ENCODE measurements around the gene GLRX.
"Not testable (repeated sequence)": the region's sequence is repeated elsewhere in the genome, so short reads cannot be mapped to it uniquely, and the experiment has no call there.

Gene GLRX

DNA sequence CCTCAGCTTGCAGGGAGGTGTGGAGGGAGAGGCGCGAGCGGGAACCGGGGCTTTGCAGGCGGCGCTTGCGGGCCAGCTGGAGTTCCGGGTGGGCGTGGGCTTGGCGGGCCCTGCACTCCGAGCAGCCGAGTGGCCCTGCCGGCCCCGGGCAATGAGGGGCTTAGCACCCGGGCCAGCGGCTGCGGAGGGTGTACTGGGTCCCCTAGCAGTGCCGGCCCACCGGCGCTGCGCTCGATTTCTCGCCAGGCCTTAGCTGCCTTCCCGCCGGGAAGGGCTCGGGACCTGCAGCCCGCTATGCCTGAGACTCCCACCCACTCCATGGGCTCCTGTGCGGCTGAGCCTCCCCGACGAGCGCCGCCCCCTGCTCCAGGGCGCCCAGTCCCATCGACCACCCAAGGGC lies 28.6 kb upstream of the GLRX start:
- DNase-seq, result not testable (repeated sequence)

DNA sequence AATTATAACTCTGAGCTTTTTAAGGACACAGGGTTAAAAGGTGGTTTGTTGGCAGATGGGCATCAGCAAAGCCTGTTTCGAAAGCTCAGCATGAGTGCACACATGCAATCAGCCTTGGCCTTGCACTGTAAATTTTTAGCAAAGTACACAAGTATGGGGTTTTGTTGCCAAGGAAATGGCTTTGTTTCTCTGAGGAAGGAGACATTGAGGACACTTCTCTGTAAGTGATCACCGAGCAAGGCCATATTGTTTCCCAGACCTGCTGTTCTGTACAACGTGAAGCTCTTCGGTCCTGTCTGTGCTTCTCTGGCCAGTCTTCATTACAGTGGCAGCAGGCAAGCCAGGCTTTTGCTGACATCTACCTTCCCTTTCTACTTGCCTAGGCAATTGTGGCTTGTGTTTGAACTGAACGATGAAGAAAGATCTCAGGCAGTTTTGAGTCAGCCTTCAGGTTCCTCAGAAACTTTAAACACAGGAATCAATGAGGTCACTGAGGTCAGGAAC lies 27.9 kb upstream of the GLRX start:
- DNase-seq, result no peak

DNA sequence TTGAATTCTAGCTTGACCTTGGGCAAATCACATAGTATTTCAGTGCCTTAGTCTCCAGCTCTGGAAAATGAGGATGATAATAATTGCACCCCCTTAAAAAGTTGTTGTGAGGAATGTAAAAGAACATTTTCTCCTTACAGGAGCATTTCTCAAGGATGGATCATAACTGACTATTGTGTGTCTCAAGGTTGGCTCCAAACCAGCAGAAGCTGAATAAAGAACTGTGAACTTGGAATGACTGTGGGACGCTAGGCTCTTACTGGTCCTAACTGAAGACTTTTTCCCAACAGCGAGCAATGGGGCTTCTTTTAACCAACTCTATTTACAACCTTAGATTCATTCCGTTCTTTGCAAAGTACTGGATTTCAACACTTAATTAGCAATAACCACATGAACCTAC lies 26.2 kb upstream of the GLRX start:
- DNase-seq, result no peak

DNA sequence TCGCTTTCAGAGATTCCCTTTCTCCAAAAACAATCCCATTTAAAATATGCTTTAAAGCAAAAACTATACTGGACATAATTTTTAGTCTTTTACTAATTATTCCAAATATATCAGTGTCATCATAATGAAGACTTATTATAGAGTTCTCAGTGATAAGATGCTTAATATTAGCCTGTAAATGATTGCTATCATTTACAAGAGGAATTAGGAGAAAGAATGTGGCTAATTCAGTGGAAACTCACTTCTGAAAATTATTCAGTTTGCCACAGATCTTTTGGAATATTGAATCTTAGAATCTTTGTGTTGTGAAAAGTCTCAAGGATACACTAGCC lies 24.7 kb upstream of the GLRX start:
- no peak for DNase-seq

DNA sequence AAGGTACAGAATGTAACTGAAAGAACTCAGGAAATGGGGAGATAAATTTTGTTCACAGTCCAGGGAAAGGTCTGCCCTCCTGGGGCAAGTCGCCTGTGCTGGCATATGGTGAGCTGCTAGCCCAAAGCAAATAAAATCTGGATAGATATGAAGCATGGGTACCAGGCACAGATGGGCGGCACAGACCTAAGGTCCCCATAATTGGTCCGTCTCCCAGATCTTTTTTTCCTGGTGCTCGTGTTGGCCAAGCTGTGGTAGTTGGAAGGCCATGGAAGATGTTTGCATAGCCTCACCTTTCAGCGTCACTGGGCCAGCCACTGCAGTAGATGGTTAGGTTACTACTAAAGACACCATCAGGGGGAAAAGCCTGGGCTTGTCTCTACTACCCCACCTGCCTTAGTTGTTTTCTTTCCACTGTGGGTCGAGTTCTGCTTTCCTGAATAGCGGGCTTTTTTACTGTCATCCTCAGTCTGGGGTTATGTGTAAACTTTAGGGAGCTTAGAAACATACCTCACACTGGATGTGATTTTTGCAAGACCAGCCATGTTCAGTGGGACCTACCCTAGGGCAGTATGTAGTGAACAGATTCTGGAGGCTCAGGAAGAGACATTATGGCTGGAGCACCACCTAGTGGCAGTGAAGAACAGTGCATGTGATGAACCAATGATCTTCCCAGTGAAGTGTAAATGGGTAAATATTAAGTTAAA lies 24.2 kb upstream of the GLRX start:
- peak; percentile 60 to 63 for DNase-seq

DNA sequence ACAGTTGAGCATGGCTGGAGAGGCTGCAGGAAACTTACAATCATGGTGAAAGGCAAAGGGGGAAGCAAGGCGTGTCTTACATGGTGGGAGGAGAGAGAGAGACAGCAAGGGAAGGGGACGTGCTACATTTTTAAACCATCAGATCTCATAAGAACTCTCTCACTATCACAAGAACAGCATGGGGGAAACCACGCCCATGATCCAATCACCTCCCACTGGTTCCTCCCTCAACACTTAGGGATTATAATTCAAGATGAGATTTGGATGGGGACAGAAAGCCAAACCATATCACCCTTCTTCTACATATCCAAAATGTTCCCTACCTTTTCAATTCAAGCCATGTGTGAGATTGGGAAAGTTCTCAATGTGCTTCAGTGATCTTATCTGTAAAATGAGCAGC lies 22.9 kb upstream of the GLRX start:
- DNase-seq, result no peak

DNA sequence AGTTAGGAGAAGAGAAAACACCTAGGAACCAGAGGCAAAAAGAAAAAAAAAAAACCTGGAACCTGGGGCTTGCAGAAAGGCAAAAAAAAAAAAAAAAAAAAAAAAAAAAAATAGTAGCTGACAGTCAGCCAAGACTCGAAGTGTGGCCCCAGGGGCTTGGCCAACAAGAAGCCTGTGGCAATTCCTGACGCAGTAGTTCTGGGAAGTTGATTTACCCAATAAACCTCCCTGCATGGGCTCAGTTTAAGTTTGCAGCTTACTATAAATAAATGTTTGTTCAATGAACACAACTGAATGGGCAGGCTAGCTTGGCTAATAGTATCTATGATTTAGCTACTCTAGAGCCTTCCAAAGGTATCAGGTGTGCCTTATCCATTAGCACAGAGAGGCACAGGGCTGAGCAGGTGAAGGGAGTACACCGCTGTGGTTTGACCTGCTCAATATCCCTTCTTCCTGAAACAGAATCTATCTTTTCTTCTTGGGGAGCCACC lies 21.3 kb upstream of the GLRX start:
- DNase-seq, result no peak

DNA sequence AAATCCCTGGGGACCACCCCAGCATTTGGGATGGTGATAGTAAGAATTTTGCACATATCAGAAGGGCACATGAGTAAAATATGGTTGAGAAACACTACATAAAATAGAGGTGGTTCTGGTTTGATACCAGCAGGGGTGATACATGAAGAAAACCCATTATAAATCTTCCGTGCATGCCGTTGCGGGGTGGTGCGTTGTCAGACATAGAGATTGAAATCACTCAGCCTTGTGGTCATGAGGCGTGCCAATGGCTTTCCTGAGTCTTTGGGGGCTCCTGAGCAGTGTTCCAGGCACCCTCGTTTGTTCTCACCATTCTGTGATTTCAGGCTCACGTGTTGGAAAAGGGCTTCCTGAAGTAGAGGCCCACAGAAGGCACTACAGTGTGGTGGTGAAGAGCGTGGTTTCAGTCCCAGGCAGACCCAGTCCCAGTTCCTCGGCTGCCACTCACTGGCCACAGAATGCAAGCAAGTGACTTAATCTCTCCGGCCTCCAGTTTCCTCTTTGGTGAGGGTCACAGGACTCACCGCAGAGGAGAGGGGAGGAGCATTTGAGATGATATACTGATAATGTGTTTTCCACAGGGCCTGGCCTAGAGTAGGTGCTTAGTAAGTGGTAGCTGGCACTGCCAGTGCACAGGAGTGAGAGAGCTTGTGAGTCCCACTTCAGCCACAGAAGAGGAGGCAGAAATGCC lies 20.5 kb upstream of the GLRX start:
- DNase-seq, result peak; percentile 34 to 47

DNA sequence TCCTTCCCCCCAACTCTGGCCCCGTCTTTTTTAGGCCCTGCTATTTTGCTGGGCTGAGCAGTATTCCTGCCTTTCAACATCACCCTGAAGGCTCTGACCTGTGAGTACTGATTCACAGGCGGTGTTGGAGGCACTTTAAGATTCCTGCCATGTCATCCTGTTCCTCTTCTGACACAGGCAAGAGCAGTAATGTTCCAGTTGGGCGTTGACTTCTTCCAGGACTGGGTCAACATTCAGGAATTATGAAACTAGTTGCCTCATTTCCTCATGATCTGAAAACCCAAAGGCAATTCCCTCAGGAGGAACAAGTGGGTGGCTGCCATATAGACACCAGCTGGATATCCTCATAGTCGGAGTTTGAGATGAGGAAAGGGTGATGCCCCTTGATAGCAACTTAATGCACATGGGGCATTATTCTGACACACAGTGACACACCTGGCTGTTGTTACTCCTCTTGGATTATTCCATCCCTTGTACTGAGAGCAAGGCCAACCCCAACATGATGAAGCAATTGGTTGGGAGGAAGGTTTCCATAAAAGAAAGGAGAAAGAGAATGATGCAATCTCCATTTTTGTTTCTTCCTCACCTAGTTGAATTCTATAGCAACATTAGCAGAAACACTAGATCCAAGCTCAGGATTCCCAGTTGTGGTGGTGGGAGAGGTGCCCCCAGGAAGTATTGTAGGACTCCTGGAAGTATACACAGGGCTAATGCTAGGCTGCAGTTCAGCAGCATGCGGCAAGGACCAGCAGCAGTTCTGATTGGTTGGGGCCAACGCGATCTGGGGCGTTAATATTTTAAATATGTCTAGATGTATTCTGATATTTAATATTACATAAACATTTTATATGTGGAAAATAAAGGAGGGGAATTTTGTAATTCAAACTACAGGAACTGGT lies 19.6 kb upstream of the GLRX start:
- DNase-seq, result no peak

DNA sequence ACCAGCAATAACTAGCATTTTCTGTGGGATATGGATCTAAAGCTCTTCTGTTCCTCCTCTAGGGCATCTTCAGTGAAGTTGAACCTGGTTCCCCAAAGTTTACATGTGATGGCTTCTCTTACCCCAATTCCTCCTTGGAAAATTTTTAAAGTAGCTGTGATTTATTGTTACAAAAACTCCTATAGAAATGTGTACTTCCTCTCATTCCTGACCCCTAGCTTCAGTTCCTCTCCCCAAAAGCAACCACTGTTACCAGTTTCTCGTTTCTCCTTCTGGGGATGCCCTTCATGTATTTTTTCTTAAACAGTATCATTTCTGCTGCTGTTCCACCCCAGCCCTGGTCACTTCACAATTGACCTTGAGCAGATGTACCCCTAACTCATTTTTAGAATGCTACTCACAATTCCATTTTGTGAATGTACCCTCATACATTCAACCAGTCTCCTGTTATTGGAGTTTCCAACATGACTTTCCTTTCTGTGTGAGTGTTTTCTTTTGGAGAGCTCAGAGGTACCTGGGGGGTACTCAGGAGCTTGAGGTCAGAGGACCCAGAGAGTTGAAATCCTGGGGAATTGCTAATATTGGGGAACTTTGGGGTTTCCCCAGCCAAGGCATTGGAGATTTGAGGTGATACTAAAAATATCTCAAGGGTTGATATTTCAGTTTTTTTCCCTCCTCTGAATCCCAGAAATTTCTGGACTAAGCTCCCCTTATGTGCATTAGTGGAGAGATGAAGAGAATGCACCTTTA lies 18.6 kb upstream of the GLRX start:
- DNase-seq, result no peak

DNA sequence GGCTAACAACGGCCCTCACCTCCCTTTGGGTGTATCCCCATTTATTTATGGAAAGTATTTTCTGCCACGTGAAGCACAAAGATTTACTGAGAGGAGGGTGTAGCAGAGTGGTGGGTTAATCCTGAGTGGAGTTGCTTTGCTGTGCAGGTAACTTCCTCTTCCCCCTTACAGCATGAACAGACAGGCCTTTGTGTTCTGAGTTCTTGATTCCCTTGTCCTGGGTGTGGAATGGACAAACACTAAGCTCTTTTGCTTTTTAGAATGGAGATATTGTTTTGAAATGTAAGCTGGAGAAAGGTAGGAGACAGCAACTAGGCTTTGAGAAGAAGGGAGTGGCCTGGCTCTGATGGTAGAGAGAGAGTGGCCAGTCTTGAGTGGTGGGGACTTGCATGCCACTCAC lies 17.1 kb upstream of the GLRX start:
- no peak for DNase-seq

DNA sequence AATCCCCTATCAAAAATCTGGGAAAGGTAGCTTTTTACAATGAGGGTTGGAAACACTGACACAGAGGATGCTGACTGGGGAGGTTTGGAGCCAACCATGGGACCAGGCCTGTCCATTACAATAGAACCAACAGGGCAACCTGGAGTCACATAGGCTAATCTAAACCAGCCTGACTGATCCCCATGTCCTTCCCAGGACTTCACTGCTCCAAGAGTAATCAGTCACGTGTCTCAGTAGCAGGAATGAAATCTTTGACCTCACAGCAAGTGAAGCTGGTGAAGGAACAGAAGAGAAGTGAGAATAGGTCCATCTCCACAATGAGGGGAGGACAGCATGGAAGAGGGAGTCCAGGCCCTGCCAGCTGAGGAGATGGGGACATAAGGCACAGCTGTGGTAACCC lies 16.0 kb upstream of the GLRX start:
- DNase-seq, result no peak

DNA sequence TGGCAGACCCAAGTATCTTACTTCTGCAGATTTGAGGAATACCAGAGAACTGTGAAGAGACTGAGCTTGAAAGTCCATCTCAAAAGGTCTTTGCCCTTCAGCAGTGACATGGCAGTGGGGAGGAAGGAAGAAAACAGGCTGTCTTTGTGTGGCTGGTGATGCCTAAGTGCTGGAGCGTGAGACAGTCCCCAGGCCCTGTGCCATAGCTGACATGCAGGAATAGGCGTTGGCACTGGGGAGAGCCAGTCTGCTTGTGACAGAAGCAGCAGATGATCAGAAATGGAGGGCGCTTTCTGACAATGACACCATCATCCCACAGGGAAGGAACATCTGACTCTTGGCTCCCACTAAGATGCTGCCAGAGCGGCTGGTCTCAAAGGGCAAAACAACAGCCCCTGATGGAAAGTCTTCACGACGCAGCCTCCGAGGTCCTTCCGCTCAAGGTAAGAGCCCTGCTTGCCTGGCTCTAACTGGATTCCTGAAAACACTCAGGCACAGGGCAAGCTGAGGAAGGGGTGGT lies 15.5 kb upstream of the GLRX start:
- no peak for DNase-seq

DNA sequence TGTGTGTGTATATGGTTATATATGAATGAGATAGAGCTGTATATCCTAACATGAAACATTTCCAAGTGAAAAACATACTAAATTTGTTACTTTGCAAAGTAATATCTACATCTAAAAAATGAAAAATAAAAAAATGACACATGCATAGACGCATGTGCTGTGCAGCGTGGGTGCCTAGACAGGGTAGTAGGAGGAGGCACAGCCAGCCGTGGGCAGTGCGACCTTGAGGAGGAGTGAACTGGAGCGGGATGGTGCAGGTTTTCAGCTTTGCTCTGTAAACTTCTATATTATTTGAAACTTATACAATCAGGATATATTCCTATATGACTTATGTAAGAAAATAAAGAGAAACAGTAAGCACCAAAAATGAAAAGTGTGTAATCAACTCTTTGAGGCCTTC lies 15.0 kb upstream of the GLRX start:
- no peak for DNase-seq

DNA sequence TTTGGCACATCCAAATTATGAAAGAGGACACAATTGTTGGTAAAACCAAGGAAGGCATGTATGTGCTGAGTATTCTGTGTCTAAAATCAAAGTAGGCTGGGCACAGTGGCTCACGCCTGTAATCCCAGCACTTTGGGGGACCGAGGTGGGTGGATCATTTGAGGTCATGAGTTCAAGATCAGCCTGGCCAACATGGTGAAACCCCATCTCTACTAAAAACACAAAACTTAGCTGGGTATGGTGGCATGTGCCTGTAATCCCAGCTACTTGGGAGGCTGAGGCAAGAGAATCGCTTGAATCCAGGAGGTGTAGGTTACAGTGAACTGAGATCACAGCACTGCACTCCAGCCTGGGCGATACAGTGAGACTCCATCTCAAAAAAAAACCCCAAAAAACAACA lies 14.4 kb upstream of the GLRX start:
- DNase-seq, result not testable (repeated sequence)

DNA sequence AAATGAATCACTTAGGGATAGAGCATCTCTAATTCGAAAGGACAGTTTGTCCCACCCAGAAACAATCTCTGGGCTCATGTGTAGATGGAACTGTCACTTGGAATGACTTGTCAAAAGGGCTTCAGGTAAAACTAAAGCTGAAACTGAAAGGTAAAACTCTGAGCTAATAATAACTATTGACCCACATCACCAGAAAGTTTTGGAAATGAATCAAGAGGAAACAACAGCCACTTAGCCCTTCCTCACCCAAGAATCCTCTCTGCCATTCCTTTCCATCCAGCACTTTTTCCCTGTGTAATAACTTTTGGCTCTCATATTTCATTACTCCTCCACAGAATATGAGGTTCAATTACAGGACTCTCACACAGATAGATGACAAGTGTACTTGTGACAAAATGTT lies 14.0 kb upstream of the GLRX start:
- no peak for DNase-seq

DNA sequence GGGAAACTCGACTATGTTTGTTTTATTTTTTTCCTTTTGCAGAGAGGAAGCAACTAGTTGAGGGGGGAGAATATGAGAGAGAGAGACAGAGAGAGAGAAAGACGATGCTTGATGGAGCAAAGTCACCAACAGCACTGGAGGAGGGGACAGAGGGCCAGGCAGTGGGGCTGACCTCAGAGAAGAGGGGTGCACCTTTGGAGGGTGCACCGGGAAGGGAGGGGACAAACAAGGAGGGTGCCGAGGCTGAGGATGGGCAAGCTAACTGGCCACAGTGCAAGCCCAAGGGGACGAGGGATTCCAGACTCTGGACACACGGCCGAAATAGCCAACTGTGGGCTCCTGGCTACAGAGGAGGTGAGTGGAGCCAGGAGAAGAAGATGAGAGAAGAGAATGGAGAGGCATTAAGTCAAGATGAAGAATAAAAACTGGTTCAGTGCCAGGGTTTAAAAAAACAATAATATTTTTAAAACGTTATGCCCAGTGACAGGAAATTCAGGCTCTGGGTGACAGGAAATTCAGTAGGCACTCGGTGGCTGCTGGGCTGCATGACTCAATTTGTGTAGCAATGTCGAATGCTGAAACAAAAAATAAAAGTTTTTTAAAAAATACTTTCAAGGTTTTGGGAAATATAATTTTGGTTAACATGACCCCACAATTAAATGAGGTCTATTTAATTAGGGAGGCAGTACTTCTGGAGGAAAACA lies 13.3 kb upstream of the GLRX start:
- DNase-seq, result no peak

DNA sequence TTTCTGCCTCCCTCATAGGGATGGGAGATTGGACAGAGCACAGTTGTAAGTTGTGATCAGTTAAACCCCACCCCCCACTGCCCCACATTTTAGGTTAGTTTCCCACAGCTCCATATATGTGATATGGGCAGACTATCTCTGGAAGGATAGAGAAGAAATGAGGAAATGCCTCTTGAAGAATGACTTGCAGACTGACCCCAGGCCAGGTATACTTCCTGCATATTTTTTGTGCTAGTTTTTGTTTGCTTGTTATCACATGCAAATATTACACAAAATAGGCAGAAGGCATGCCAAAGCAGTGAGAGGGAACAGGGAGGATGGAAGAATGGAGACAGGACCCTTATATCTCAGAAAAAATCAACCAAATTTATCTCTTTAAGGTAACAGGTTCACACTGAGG lies 10.1 kb upstream of the GLRX start:
- DNase-seq, result no peak

DNA sequence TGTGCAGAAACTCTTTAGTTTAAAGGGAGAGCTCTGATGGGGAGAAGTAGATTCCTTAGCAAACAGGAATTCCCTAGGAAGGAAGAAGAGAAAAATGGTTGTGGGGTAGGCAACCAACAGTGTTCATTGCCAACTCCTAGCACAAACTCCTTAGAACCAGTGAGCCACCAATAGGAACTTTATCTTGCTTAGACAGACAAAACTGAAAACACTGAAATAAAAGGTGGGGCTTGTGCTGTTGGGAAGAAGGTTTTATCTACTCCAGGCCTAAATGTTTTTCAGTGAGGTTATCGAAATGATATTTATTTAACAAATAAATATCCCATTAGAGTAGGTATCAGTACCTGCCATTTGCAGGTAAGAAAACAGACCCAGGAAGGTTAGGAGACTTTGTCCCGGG lies 7.7 kb upstream of the GLRX start:
- no peak for DNase-seq

DNA sequence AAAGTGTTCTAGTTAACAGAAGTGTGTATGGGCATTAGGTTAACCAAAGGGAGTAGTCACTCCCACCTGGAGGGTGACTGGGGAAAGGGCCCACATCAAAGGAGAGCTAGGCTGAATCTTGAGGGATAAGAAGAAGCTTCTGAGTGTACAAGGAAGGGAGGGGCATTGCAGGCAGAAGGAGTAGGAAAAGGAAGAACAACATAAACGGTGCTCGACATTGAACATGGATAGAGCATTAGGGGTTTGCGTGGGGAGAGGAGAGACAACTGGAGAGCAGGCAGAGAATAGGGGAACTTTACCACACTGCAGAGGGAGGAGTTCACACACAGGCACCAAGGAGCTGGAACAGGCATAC lies 5.3 kb upstream of the GLRX start:
- no peak for DNase-seq

DNA sequence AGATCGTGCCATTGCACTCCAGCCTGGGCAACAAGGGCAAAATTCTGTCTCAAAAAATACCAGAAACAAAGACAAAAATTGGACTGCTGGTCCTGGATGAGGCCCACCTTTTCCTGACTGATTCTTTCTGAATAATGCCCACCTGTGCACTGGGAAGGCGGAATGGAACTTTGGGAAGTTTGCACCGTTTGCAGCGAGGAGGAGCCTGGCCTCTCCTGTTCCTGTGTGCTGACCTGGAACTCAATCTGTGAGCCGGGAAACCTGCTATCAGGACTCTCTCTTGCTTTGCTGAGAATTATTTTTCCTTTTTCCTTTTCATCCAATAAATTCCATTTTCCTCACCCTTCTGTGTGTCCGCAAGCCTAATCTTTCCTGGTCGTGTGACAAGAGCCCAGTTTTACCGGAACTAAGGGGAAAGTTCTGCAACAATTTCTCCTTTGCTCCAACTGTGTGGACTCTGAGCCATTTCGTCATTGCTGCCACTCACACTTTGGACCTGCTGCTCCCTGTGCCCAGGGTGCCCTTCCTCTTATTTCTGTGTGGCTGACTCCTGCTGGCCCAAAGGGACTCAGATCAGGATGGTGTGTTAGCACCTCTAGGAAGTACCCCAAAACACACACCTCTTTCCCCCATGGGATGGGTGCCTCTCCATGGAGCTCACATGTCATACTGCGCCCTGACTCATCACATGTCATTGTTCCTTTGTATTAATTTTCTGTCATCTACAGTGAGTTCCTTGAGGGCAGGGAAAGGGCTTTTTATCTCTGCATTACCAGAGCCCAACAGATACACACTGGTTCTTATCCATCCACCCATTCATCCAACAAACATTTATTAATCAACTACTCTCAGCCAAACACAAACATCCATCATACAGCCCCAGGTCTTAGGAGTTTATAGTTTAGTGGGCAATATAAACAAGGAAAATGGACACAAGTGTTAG lies 4.7 kb upstream of the GLRX start:
- DNase-seq, result no peak

Data from activated CD4-positive, alpha-beta T cell treated with anti-CD3 and anti-CD28 coated beads, Interleukin-2, amount 50 U/mL, for 4 hours (primary cell).